ENCODE measurements around the gene PRMT6. TPM values are rescaled to one million over a fixed set of nuclear protein-coding genes. Genes with fewer than 3 reads are reported as not detected.

The PRMT6 gene
- total and polyA plus RNA-seq, 2 of the 4 experiments (the other 2 are of a cell fraction), result 12.5 to 15.4 TPM

- in situ Hi-C loops (cut with MboI; ENCODE audit: low sequenced_read_pairs) (no loop called here), dilution Hi-C loops (cut with HindIII; ENCODE audit: low sequenced_read_pairs, unreplicated experiment) (no loop called here)
- no CpG with 5 or more reads among the region's 1 CpG for WGBS, 2 experiments (ENCODE audit: extremely low coverage in 2 of 2, insufficient read length in 1 of 2)
Observed at GRCh38 chr1:107091418-107091817, 34.9 kb downstream of the PRMT6 start.

More at GRCh38 chr1:107091418-107091817, 34.9 kb downstream of the PRMT6 start:
- POLR2A ChIA-PET (ENCODE audit: unreplicated experiment), result no interaction called here
- H3K27ac ChIP-seq (ENCODE audit: insufficient read depth, low read length), result no peak overlapping the region
- H3K9me1 ChIP-seq (ENCODE audit: insufficient read depth, low read length), result no peaks in the 10 kb centered on the region
- H3K36me3 ChIP-seq (ENCODE audit: control insufficient read depth, insufficient read depth, low read length), result no peaks in the 10 kb centered on the region
- no peaks in the 10 kb centered on the region for H4K20me1 ChIP-seq (ENCODE audit: insufficient read depth, low read length)
- H3K18ac ChIP-seq (ENCODE audit: low read depth, low read length), result no peak overlapping the region
- no peak overlapping the region for H4K5ac ChIP-seq (ENCODE audit: low read depth, low read length)
- H2BK120ac ChIP-seq (ENCODE audit: low read depth, low read length), result no peak overlapping the region
- no peak overlapping the region for H3K56ac ChIP-seq (ENCODE audit: extremely low read depth, insufficient read depth, low read length)
- no peaks in the 10 kb centered on the region for H3K27me3 ChIP-seq (ENCODE audit: control insufficient read depth, insufficient read depth, low read length)
- H4K91ac ChIP-seq (ENCODE audit: insufficient read depth, low read depth, low read length), result no peak overlapping the region
- H3K14ac ChIP-seq (replicated peaks; ENCODE audit: low read depth, low read length), result no peak overlapping the region
- no peak overlapping the region for H2BK15ac ChIP-seq (ENCODE audit: low read depth, low read length)
- H2BK20ac ChIP-seq (ENCODE audit: low read depth, low read length), result no peak overlapping the region
- CTCF ChIA-PET, result no interaction called here
- H3K23ac ChIP-seq (ENCODE audit: low read depth, low read length), result no peak overlapping the region
- no TSS peak for BruUV-seq (replicated peaks)
- H3K9me3 ChIP-seq (ENCODE audit: control insufficient read depth, insufficient read depth, low read length), result no peaks in the 10 kb centered on the region
- no peak overlapping the region for H4K8ac ChIP-seq (ENCODE audit: low read depth in 2 of 2, low read length in 2 of 2)
- intact Hi-C loops (cut with micrococcal nuclease), result no loop called here
- no peak overlapping the region for H3K4me2 ChIP-seq (ENCODE audit: low read depth, low read length)
- TF ChIP-seq POLR2A (IDR thresholded peaks at IDR 0.05; ENCODE audit: low read depth, low read length) (no peak), RFX5 (IDR thresholded peaks at IDR 0.05; ENCODE audit: low read depth, low read length) (no peak), ELK1 (IDR thresholded peaks at IDR 0.05; ENCODE audit: borderline replicate concordance, low read depth, low read length) (no peak), RAD21 (IDR thresholded peaks at IDR 0.05; ENCODE audit: low read length) (no peak), BHLHE40 (IDR thresholded peaks at IDR 0.05; ENCODE audit: low read depth, low read length) (no peak), MXI1 (IDR thresholded peaks at IDR 0.05; ENCODE audit: borderline replicate concordance, low read depth, low read length) (no peak), FOS (IDR thresholded peaks at IDR 0.05; ENCODE audit: low read depth, low read length) (no peak), SMC3 (IDR thresholded peaks at IDR 0.05; ENCODE audit: low read depth, low read length) (no peak), CTCF (conservative IDR thresholded peaks at IDR 0.05; ENCODE audit: low read depth, low read length) (no peak)
- H2AFZ ChIP-seq (replicated peaks; ENCODE audit: low read length, poor library complexity), result no peak overlapping the region
- no peak overlapping the region for H3K4ac ChIP-seq (ENCODE audit: low read depth, low read length)
- H2AK5ac ChIP-seq (ENCODE audit: low read depth, low read length), result no peak overlapping the region
- DNase-seq (no peak), ATAC-seq (ENCODE audit: low read depth) (no peak)
- H3K79me1 ChIP-seq (ENCODE audit: low read depth in 1 of 2, low read length in 2 of 2), result no peaks in the 10 kb centered on the region
- no peak overlapping the region for H3K4me3 ChIP-seq (ENCODE audit: insufficient read depth, low read depth, low read length)
- H3K4me1 ChIP-seq (ENCODE audit: control insufficient read depth, insufficient read depth, low read length), result no peaks in the 10 kb centered on the region
- no peak overlapping the region for H2BK5ac ChIP-seq (ENCODE audit: low read depth, low read length, poor library complexity, severe bottlenecking)
- no peak overlapping the region for H2AK9ac ChIP-seq (replicated peaks; ENCODE audit: low read depth, low read length, poor library complexity)
- no peak overlapping the region for H3K9ac ChIP-seq (ENCODE audit: low read depth, low read length)
